Peyer's patch (tissue), 4 donors: ENCODE measurements around the gene CTSZ. TPM values are rescaled to one million over a fixed set of nuclear protein-coding genes. Genes with fewer than 3 reads are reported as not detected.

Experiments
- DNase-seq, 3 donors: peaks; one replicate each; pipeline ENCODE4 v3.0.0-alpha.2; 2017 to 2019
- H3K27ac ChIP-seq, 4 donors: fragments of 200-600 bp; sonication (generic); one replicate each; pipeline ENCODE4 v1.5.1; 2016 to 2019
- H3K27me3 ChIP-seq, 2 donors: fragments of 200-600 bp; sonication (generic); one replicate each; pipeline ENCODE4 v1.5.1; 2019
- H3K36me3 ChIP-seq, 3 donors: fragments of 200-600 bp; sonication (generic); one replicate each; pipeline ENCODE4 v1.5.1; 2016 to 2019
- H3K4me1 ChIP-seq, 4 donors: fragments of 200-600 bp; sonication (generic); one replicate each; pipeline ENCODE4 v1.5.1; 2016 to 2019
- H3K4me3 ChIP-seq, 4 donors: fragments of 200-600 bp; sonication (generic); 1 replicate in 3 of 4; 2 replicates in 1 of 4; pipeline ENCODE4 v1.5.1; 2016 to 2019; ENCODE audit warnings: mild to moderate bottlenecking in 1 of 4
- H3K9me3 ChIP-seq, 4 donors: fragments of 200-600 bp; sonication (generic); one replicate each; pipeline ENCODE4 v1.5.1; 2016 to 2019; ENCODE audit warnings: mild to moderate bottlenecking in 1 of 4
- CTCF ChIP-seq, 6 experiments: fragments of 450-650 bp in 4 of 6; fragments of 200-600 bp in 2 of 6; sonication (generic) in 1 of 6; IDR thresholded peaks; one replicate each; pipeline ENCODE4 v1.5.1; 2017 to 2019; ENCODE audit warnings: antibody characterized with exemption in 6 of 6, mild to moderate bottlenecking in 3 of 6, moderate library complexity in 1 of 6
- POLR2A ChIP-seq, 2 donors: fragments of 450-650 bp; IDR thresholded peaks; one replicate each; pipeline ENCODE4 v1.5.1; 2017; ENCODE audit warnings: antibody characterized with exemption in 2 of 2, mild to moderate bottlenecking in 2 of 2, moderate library complexity in 2 of 2
- total RNA-seq, 4 donors: library from RNA; depleted of rRNA; stranded (reverse); fragments of >200 nt; gene quantifications; one replicate each; pipeline ENCODE4 v1.1.0, GENCODE V29; 2016

The CTSZ gene
- total RNA-seq, 4 donors from 2014 or later = 78.4 to 310 (median 274) TPM

GRCh38 chr20:58945965-58946631 lies 61.0 kb downstream of the CTSZ start:
- Histone ChIP-seq H3K9me3 (no peaks in the 10 kb centered on the region), H3K4me1 (no peaks in the 10 kb centered on the region), H3K4me3 (no peak overlapping the region), H3K27me3 (no peaks in the 10 kb centered on the region), H3K27ac (no peak overlapping the region), H3K36me3 (no peaks in the 10 kb centered on the region)
- no peak for TF ChIP-seq POLR2A (IDR thresholded peaks at IDR 0.05)
- TF ChIP-seq CTCF (IDR thresholded peaks at IDR 0.05) = no peak
- no peak for DNase-seq

Other genes starting within 250 kb of the CTSZ start
- gene GNAS-AS1, start 156.4 kb downstream of the CTSZ start, total RNA-seq = 1 to 10 TPM in 1 of 4 donors, under 1 TPM in 1, not detected in 2; 0.67 to 1.3 TPM
- 100 to 1,000 TPM; 382 to 889 (median 658) TPM for gene GNAS, start 154.5 kb downstream of the CTSZ start, total RNA-seq
- 10 to 100 TPM; 39.6 to 98.2 (median 65.1) TPM for gene NELFCD, start 26.0 kb downstream of the CTSZ start, total RNA-seq
- gene TUBB1, start 12.2 kb upstream of the CTSZ start, total RNA-seq = not detected
- gene ATP5F1E, start 25.1 kb upstream of the CTSZ start, total RNA-seq = 10 to 100 TPM; 20.6 to 34.0 (median 26.8) TPM
- gene PRELID3B, start 35.5 kb upstream of the CTSZ start, total RNA-seq = 100 to 1,000 TPM in 2 of 4 donors, 10 to 100 TPM in 2; 44.6 to 148 (median 86.5) TPM
- 10 to 100 TPM in 1 of 4 donors, 1 to 10 TPM in 3; 1.7 to 11.6 (median 2.3) TPM for gene ZNF831, start 156.6 kb upstream of the CTSZ start, total RNA-seq